GM21381 (cell line): ENCODE measurements around the gene CASQ2.

Source experiments
- ATAC-seq: cut with Tn5 transposase; IDR thresholded peaks from one replicate; pipeline ENCODE4 v1.9.1; 2021; ENCODE audit warnings: mild to moderate bottlenecking, moderate library complexity; ENCODE audit not compliant: unreplicated experiment

The CASQ2 gene

DNA sequence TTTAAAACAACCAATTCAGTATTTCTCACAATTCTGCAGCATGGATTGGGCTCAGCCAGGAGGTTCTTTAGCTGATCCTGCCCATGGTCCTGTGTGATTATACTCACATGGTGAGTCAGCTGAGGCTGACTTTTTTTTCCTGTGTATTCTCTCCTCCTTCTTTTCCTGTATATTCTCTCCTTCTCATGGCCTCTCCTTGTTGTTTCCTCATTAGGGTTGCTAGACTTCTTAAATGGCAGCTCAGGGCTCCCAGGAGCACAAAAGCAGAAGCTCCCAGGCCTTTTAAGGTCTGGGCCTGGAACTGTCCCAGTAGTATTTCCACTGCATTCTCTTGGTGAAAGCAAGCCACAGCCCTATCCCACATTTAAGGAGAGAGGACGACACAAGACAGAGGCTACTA, 99.9 kb downstream of the CASQ2 start:
- no peak for ATAC-seq

DNA sequence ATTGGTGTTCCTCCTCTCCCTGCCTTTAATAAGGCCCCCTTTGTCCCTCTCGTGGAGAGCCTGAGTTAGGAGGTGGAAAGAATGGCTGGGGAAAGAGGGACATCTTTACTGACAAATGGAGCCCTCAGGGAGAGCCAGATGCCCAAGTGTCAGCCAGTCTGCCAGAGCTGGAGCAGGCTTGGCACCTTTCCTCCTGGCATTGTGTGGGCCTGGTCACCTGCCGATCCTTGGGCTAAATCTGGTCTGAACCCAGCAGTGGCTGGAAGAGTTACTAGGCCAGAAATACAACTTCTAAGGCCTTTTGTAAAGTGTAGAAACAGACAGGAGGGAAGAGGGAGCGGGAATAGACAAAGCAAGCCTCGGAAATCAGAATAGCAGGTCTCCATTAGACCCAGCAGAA, 101.8 kb downstream of the CASQ2 start:
- no peak for ATAC-seq

DNA sequence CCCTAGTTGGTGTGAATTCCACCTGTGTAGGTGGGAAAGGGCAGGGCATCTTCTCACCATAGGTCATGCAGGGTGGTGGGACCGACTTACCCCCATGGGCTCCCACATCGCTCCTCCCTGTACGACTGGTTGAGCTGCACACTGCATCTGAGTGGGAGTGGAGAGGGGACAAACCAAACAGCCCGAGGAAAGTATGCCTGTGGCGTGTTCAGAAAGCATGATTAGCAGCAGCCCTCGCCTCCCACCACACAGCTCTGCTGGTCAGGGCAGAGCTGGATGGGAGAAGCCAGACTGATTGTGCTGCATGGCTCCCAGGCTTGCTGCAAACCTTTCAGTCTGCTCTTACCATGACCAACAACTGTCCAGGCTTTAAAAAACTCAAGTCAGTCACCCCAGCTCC, 102.3 kb downstream of the CASQ2 start:
- no peak for ATAC-seq

DNA sequence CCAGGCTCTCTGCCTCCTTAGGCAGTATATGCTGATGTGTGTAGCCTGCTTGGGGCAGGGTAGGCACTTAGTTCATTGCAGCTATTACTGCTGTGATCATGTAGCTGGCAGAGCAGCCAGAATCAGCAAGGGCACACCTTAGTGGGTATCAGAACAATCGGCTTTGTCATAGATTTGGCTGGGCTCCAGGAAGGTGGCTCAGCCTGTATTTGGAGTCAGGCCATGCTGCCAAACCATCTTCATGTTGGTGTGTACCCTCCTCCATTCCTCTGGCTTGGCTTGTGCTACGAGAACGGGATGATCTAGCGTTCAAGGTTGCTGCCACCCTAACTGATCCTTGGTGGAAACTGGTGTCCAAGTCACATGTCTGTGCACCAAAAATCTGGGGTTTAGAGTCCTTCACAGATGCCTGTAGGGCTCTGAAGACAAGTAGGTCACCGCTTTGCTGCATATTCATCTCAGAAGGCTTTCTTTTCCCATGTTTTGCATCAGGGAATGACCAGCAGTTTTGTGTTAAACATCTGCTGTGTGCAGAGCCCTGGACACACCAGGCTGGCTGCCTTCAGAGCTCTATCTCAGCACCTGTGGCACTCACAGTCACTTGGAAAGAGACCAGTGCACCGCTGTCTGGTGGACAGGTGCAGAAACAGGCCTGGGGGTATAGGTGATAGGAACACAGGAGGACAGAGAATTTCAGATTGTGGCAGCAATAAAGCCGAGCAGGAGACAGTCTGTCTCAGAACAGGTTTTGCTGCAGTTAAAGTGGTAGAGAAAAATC, 103.0 kb downstream of the CASQ2 start:
- ATAC-seq, result no peak

DNA sequence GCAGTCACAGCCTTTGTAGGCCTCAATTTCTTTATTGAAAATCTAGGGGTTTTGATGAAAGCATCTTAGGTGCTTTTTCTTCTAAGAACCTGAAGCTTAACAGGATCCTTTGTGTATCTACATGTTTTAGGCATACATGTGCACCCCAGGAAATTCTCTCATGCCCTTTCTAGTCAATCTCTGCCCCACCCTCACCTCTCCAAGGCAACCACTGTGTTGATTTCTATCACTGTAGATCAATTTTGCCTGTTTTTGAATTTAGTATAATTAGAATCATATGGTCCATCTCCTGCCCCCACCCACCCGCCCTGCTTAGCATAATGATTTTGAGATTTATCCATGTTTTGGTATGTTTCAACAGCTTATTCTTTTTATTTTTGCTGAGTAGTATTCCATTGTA, 107.4 kb downstream of the CASQ2 start:
- ATAC-seq, result no peak

DNA sequence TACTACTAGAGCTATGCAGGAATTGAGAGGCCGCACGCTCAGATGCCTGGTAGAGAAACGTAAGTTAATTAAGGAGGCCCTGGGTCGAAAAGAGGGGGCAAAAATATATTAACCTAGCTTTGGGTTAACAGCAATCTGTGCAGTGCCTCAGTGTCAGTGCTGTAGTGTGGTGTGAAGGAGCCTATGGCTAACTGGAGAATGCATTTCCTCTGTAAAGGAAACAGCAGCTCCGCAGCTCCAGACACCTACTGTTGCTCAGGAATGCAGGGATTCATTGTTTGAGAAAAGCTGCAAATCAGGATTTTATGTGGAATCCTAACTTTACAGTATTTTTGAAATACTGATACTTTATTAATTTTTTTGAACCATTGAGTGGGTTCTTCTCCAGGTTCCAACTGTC, 108.4 kb downstream of the CASQ2 start:
- no peak for ATAC-seq

DNA sequence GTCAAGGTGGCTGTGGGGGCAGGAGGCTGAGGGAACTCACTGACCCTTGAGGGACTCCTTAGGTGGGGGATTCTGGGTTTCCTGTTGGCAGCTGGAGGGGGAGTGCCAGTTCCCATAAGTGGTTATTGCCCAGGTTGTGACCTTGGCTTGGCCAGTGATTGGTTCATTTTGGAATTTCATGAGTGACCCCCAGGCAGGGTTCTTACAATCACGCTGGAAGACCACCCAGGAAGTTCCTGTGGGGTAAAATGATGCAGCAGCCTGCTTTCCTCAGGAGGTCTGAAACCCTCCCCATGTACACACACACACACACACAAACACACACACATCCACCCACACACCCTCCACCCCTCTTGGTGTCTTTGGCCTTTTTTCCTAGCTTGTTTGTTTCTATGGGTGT, 109.9 kb downstream of the CASQ2 start:
- ATAC-seq, result no peak

DNA sequence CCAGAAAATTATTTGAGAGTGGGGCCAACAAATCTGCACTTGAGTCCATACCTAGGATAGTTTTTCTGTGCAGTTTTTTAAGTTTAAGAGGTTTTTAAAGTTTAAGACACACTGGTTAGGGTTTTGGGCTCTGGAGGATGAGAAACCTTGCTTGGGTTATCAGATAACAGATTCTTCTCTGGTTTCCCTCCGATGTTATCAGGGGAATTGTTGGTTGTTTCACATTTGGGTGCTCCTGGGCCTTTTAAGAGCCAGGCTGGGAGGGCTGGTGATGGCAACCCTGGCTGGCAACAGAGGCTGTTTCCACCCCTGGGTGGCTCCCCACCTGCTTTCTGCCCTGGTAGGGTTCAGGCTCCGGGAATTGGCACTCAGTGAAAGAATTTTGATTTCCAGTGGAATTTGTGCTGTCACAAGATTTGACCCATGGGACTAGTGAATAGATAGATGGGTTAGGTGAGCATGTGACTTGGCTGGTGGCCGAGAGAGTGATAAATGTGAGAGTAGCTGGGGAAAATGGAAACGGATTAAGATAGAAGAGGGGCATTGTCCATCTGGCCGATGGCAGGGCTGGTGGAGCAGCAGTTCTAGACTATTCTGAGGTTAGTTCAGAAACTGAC, 111.9 kb downstream of the CASQ2 start:
- no peak for ATAC-seq

DNA sequence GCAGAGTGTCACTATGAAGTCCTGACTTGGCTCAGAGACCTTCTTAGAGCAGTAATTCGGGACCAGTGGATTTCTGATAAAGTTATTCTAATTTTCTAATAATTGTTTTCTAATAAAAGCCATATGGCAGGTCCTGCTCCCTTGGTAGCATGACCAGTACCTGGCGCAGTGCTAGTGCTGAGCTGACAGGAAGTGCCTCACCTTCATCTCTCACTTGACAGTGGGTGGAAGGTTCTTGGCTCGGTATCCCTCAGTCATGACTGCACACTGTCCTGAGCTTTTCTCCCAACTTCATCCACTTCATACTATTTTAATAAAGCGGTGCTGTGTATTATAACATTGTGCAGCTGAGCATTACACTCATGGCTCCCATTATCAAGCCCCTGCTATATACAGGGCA, 112.6 kb downstream of the CASQ2 start:
- ATAC-seq, result no peak

DNA sequence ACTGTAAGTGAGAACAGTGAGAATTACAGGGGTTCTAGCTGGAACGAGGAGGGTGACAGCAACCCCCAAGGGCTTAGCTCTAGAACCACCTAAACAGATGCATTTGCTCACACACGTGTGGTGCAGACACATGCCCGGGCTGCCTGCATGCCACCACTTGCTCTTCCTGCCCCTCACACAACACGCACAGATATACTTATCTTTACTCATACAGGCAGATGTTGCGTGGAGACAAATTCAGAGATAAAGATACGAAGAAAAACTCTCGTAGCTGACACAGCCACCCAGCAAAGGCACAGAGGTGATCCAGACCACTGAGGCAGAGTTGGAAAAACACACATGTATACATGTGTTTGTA, 113.2 kb downstream of the CASQ2 start:
- no peak for ATAC-seq

DNA sequence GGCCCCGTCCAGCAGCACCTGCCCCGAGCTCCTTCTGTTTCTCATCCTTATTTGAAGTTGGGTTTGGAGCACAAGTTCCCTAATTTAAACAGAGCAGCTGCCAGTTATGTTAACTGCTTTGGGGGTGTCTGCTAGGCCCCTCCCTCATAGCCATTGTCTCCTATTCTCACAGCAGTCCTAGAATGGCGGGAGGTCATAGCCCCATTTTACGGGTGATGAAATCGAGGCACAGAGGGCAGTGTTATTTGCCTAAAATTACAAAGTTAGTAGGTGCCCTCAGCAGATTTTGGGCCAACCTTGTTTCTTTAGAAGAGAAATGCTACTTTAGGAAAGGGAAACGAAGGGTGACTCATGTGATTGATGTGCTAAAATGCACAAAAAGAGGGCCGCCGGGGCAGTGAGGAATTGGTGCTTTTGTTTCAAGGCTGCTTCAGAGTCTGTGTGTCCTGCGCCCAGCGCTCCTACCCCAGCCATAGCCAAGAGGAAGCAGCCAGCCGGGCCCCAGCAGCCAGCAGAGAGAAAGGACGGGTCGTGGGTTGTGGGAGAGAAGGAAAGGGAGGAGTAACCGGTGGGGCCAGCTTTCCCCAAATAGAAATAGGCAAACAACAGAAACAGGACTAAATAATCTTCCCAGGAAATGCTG, 113.7 kb downstream of the CASQ2 start:
- no peak for ATAC-seq

DNA sequence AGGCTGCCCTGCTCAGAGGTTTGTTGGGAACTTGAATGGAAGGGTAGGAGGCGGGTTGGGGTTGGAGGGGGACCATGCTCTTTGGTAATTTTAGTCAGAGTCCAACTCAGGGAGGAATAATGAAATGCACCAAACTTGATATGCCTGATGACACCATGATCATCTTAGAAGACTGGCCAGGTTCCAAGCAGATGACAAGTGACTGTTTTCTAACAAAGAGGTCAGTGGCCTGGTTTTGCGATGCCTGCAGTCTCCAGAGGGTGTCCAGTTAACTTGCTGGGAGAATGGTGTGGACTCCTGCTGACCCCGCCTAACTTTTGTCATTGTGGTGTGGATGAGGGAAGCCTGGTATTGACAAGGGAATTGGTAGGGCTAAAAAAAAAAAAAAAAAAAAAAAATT, 114.4 kb downstream of the CASQ2 start:
- no peak for ATAC-seq

DNA sequence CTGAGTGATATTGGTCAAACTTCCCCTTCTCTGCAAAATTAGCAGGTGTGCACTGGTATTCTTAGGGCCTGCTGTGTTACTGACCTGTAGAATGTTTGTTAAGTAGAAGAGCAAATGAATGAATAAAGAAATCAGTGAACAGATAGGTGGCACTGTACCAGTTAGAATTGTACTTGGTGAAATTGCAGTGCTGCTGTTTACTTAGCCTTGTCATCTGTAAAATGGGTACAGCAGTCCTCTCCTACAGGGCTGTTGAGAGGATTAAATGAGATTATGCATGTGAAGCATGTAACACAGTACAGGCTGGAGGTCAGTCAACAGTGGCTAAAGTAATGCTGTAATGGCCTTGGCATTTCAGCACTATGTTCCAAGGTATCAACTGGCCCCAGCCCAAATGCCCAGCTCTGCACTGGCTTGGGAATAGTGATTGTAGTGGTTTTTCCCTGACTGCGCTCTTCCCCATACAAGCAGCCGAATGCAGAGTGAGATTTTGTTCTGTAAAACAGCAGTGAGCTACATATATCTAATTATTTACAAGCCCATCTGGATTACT, 116.2 kb downstream of the CASQ2 start:
- ATAC-seq, result no peak

DNA sequence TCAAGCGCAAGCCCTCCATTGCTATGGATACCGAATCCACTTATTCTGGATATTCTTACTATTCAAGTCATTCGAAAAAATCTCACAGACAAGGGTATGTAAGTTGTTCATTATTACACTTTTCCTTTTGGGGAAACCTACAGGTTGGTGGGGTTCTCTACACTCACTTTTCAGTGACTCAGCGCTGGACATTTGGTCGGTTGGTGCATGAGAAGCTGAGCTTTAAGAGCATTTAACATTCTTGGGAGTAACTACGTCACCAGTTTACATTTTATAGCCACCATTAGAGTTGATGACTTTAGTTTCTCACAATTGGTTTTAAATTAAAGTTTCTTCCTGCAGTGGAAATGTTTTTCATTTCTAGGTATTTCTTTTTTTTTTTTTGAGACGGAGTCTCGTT, 117.1 kb downstream of the CASQ2 start:
- no peak for ATAC-seq

DNA sequence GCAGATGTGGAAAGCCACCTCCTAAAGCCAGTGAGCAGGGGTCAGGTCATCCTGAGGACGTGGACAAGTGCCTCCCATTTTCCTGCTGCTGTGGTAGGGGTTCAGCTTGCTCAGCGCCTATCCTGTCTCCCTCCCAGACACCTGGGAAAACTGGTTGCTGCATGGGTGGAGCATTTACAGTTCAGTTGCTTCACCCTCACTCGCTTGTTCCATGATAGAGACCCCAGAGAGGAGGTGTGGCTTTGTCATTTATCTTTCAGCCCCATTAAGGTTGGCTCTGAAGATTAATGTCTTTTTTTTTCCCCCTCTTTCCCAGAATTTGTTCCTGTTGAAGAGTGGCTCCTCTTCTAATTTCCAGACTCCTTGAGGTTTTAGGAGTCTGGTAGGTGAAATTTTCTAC, 117.6 kb downstream of the CASQ2 start:
- ATAC-seq, result no peak
